NCI-H1105 treated with DMSO at 0.1 percent for 48 hours (cell line): Measurements from ENCODE around the gene CTSZ.
"Not testable (repeated sequence)": the region's sequence is repeated elsewhere in the genome, so short reads cannot be mapped to it uniquely, and the experiment has no call there.

ENCODE experiments used
- DNase-seq: peaks from one replicate; lab custom pipeline; 2025; lab: John Stamatoyannopoulos, UW

The CTSZ gene

DNA sequence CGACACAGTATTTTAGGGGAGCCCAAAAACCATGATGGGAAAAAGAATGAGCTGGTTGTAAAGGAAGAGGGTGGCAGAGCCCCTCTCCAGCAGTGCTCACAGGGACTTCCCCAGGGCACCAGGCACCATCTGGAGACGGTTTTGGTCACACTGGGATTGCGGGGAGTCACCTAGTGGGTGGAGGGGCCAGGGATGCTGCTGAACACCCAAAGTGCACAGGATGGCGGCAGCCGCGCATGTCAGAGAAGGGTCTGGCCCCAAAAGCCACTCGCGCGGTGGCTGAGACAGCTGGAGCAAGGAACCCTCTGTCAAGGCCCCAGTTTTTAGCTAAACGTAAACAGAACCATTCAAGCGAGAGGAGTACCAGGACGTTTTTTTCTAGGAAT, 10.8 kb downstream of the CTSZ start:
- DNase-seq: no peak

DNA sequence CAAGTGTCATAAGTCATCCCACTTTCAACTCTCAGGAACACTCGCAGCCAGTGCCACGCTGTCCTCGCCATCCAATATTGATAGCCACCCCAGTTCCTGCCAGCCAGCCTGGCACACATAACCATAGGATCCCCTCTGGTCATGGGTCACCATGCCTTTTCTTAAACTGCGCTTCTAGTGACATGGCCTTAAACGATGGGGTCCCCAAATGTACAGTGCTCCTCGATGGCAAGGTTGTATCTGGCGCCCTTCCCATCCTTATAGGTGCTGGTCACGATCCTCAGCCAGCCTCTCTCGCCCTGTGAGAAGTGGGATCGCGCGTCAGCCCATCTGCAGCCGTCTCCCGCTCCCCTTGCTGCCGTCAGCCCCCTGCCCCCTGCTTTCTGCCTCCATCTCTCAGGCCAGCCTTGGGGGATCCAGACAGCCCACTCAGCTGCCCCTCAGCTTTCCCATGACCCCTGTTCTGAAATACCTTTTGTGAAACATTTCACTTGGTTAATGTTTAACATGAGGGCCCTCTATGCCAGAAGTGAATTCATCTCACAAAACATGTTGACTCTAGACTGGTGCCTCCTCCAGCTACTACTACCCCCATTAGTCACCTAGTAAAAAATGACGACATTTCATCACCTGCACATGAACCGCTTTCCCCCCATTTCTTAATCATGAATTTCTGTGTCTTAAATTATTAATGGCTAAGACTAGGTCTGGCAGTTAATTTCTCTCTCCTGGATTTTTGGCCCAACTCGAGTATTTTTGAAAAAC, 11.4 kb downstream of the CTSZ start:
- no peak for DNase-seq

DNA sequence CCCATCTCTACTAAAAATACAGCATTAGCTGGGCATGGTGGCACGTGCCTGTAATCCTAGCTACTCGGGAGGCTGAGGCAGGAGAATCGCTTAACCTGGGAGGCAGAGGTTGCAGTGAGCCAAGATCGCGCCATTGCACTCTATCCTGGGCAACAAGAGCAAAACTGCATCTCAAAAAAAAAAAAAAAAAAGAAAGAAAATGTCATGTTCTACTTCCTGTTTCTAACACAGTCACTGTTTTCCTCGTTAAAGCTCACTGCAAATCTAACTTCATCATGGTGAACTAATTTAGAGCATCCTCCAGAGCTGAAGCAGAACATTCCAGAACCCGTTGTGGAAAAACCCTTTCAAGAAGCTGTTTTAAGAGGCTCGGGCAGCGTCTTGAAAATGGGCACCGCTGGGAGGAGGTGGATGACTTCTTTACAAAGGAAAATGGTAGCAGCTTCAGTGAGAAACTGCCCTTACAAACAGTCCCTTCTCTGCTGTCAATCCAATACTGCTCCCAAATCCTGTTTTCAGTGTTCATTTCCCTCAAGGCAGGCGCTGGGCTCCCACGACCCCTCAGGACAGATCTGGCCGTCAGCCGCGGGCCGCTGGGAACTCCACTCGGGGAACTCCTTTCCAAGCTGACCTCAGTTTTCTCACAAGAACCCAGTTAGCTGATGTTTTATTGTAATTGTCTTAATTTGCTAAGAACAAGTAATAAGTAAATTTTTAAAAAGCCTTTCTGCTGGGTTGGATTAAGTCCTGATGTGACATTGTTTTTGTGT, 12.5 kb downstream of the CTSZ start:
- no peak for DNase-seq

DNA sequence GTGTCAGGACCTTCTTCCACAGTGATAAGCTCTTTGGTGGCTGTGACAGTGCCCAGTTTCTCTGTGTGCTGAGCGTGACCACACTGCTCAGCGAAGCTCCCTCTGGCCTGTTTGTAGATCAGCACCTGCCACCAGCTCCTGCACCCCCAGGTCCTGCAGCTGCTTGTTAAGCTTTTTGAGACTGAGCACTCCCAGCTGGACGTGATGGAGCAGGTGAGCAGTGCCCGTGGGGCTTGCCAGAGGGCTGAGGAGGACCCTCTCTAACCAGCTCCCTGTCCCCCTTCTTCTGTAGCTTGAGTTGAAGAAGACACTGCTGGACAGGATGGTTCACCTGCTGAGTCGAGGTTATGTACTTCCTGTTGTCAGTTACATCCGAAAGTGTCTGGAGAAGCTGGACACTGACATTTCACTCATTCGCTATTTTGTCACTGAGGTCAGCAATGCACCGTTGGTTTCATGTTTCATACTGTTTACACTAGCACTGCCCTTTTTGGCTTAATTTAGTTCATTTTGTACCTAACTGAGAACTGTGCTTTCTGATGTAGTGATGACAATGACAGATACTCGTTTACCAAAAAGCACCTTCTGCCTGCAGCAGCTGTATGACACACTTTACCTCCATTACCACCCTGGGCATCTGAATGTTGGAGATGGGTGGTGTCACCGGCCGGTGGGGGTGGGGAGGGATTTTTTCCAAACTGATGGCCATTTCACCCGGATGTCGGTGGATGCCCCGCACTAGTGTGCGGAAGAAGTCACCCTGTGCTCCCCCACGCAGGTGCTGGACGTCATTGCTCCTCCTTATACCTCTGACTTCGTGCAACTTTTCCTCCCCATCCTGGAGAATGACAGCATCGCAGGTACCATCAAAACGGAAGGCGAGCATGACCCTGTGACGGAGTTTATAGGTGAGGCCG, 13.5 kb downstream of the CTSZ start:
- no peak for DNase-seq

DNA sequence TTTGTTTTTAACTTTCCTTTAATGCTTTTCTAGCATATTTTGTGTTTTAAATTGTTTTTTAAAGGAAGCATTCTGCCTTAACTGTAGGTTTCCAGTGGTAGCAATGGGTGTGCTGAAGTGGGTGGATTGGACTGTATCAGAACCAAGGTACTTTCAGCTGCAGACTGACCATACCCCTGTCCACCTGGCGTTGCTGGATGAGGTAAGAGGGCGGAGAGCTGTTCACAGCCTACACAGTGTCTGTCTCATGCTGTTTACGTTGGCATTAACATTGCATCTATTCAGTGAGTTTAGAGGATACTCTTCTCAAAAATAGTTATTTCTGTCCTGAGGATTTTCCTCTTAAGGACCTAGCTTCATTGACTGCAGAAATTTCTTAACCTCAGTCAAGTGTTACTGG, 14.1 kb downstream of the CTSZ start:
- no peak for DNase-seq

DNA sequence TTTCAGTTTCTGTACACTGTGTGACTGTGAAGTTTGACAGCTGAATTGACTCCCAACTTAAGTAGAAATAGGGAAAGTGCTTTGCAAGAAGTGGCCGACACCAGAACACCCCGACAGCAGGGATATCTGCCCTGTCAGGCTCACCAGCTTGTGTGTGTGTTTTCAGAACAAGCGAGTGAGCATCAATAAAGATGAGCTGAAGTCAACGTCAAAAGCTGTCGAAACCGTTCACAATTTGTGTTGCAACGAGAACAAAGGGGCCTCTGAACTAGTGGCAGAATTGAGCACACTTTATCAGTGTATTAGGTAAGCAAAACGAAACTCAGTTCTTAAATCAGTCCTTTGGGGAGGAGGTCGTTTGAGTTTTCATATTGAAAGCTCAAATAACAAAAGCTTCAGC, 15.3 kb downstream of the CTSZ start:
- DNase-seq: no peak

DNA sequence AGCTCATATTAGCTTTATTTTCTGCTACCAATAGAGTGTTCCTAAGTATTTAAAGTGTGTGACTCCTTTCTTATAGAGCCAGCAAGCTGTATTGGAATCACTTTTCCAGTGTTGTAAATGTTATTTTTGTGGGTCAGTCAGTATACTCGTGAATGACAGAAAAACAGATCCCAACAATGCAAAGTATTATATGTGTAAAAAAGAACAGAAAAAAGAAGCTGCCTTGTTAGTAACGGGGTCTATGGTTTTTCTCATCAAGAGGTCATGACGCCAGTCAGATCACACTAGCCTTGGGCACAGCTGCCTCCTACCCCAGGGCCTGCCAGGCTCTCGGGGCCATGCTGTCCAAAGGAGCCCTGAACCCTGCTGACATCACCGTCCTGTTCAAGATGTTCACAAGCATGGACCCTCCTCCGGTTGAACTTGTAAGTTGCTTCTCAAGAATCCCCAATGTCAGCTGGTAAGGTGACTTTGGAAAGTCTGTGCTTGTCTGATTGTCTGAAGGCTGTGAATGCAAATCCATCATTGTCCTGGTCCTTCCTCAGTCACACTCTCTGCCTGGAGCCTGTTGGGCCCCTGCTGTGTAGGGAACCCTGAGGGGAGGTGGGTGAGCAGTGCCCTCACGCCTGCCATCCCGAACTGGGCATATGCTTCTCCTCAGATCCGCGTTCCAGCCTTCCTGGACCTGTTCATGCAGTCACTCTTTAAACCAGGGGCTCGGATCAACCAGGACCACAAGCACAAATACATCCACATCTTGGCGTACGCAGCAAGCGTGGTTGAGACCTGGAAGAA, 16.2 kb downstream of the CTSZ start:
- no peak for DNase-seq

DNA sequence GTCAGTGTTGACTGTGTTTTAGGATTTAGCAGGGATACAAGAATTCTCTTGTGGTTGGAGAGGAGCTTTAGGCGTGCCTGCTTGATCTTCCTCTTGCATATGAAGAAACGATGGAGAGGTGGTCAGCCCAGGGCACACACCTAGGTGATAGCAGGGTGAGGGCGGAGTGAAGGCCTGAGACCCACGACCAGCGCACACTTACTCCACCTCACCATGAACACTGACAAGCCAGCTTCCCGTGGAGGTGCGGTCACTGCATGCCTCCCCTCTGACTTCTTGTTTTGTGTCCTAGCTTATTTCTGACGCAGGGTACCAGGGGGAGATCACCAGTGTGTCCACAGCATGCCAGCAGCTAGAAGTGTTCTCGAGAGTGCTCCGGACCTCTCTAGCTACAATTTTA, 17.9 kb downstream of the CTSZ start:
- DNase-seq: no peak

DNA sequence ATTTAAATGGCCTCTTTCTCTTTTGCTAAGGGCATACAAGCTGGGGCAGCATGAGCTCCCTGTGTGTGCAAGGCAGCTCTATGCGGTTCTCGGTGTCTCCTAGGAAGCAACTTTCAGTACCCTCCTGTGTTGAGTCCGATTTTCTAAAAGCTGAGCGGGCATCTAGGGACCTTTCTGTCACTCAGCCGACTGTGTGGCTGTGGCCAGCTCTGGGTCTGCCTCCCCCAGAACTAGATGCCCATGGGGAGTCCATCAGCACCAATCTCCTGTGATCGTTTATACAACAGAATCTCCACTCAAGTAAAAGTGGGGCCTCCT, 18.5 kb downstream of the CTSZ start:
- DNase-seq: no peak

DNA sequence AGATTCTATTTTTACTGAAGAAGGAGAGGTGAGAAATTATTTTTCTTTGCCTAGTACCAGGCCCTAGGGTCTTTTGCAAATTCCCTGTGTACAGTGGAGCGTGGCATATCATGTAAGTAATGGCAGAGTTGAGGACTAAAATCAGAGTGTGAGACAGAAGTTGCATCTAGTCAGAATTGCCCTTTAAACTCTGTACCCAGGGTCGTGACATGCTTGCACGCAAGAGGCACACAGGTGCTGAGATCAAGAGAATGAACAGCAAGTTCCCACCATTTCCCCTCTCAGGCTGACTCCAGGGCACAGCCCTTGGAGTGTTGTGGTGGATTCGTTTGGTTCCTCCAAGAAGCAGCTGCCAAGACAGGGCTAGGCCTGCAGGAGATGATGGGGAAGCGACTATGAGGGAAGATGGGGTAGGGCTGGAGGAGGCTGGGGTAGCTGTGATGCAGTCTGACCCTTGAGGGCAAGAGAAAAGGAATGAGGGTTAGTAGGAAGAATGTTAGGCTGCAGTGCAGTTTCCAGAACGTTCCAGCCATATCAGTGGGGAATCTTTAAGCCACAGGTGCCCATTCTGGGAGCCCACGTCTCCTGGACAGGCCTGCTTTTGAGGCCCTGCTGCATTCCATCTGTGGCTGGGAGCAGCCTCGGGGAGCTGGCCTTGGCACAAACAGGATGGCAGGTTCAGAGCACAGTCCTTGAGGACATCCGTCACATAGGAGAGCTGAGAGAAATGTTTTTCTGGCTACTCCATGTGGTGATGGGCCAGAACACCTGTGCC, 19.1 kb downstream of the CTSZ start:
- no peak for DNase-seq

DNA sequence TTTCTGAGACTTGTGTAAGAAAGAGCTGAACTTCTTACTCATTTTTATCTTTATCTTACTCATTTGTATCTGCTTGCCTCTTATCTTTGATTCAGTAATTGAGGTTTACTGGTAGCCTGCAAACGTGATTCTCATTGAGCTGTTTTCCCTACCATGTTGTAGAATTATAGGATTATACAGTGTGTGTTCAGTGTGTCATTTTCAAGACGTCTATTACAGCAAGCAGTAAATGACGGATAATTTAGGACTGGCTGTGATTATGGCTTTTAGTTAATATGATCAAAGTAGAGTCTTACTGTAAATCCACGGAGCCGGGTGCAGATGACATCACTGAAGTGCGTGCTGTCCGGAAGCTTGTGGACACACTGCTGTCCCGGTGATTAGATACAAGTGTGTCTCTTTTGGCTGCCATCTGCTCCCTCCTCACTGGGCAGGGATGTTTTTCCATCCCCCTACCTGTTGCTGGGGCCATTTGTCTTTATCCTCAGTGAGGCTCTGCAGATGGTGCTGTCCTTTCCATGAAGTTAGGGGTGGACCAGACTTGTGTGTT, 20.0 kb downstream of the CTSZ start:
- DNase-seq: no peak

DNA sequence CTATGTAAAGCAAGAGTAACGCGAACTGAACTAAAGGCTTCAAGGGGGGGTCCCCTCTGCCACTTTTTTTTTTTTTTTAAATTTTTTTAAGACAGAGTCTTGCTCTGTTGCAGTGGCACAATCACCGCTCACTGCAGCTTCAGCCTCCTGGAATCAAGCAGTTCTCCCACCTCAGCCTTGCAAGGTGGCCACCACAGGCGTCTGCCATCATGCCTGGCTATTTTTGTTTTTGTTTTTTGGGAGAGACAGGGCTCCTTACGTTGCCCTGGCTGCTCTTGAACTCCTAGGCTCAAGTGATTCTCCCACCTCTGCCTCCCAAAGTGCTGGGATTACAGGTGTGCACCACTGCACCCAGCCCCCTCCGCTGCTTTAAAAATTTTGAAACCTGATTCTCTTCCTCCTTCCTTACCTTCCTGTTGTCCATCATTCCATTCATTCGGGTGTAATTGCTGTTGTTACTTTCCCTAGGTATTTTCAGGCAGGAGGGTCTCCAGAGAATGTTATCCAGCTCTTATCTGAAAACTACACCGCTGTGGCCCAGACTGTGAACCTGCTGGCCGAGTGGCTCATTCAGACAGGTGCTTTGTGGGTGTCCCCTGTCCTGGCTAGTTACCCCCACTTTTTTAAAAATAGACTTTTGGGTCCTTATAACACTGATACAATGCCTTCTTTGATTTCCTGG, 20.6 kb downstream of the CTSZ start:
- no peak for DNase-seq

DNA sequence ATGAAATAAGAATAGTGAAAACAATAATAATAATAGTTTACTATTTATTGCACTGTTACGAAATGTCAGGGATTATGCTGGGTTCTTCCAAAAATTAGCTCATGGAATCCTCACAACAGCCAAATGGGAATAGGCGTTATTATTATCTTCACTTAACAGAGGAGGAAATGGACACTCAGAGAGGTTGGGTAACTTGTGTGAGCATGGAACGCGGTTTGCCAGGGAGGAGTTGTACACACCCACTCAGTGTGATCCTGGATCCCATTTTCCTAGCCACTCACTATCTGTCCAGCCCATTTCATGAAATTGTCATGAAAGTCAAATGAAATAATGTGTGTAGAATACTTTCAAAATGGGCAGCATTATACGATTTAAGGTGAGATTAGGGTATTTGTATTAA, 21.4 kb downstream of the CTSZ start:
- no peak for DNase-seq

DNA sequence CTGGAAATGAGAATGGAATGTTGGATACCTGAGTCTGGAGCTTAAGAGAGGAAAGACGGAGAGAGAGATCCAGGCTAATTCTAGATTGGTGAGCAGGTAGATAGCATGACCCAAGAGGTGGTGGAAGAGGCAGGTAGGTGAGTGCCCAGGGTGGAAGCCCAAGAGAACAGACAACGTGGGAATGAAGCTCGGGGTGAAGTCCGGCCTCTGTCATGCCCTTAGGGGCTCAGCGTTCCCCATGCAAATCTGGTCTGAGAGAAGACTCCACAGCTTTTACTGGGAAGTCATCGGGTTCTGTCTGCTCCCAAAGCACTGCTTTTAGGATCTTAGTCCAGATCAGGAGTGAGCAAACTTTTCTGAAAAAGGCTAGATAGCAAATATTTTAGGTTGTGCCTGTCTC, 22.4 kb downstream of the CTSZ start:
- no peak for DNase-seq

DNA sequence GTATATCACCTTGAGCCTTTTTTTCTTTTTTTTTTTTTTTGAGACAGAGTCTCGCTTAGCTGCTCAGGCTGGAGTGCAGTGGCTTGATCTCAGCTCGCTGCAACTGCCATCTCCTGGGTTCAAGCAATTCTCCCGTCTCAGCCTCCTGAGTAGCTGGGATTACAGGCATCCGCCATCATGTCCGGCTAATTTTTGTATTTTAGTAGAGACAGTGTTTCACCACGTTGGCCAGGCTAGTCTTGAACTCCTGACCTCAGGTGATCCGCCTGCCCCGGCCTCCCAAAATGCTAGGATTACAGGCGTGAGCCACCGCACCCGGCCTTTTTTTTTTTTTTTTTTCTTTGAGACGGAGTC, 24.0 kb downstream of the CTSZ start:
- not testable (repeated sequence) for DNase-seq

DNA sequence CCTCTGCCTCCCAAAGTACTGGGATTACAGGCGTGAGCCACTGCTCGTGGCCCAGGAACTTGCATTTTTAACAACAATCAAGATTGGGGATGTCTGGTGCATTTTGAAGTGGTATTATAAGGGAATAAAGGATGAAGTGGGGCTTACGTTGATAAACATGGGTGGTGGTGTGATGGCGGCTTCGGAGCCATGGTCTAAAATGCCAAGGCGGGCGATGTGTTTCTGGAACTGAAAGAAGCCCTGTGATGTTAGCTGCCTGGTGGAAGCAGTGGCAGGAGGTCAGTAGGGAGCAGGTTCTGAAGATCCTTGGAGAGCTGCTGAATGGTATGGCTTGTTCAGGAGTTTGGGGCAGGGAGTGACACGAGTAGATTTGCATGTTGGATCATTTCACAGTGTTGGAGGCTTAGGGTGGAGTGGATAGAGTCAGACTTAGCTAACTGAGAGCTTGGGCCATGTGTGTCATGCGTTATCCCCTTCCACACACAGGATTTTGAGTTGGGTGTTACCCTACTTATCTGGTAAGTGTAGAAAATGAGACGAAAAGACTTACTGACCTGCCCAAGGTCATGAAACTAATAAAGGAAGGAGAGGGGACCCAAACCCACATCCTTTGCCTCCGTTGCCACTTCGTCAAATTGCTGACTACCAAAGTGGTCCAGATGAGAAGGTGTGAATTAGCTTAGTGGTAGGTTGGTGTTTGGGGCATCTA, 24.5 kb downstream of the CTSZ start:
- DNase-seq: no peak

DNA sequence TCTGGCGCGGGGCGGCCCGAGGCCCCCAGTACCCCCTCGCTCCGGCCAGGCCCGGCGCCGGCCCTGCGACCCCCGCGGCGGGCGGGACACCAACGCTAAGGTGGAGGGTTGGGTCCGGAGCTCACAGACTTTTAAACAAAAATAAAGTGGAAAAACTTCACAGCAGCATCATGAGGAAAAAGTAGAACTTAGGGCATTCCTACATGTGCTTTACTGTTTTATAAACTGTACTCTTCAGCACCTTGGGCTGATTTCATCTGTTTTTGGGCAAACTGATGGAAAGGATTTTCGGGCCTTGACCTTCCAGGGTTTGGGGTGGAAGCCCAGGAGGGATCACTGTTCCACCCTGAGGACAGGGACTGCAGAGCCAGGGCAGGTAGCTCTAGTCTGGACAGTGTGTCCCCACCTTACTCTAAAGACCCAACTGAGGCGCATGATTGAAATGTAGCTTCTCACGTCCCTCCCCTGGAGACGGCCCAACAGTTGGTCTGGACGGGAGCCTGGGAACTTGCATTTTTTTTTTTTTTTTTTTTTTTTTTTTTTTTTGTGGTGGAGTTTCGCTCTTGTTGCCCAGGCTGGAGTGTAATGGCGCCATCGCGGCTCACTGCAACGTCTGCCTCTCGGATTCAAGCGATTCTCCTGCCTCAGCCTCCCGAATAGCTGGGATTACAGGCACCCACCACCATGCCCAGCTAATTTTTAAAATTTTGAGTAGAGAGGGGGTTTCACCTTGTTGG, 25.3 kb downstream of the CTSZ start:
- no peak for DNase-seq

DNA sequence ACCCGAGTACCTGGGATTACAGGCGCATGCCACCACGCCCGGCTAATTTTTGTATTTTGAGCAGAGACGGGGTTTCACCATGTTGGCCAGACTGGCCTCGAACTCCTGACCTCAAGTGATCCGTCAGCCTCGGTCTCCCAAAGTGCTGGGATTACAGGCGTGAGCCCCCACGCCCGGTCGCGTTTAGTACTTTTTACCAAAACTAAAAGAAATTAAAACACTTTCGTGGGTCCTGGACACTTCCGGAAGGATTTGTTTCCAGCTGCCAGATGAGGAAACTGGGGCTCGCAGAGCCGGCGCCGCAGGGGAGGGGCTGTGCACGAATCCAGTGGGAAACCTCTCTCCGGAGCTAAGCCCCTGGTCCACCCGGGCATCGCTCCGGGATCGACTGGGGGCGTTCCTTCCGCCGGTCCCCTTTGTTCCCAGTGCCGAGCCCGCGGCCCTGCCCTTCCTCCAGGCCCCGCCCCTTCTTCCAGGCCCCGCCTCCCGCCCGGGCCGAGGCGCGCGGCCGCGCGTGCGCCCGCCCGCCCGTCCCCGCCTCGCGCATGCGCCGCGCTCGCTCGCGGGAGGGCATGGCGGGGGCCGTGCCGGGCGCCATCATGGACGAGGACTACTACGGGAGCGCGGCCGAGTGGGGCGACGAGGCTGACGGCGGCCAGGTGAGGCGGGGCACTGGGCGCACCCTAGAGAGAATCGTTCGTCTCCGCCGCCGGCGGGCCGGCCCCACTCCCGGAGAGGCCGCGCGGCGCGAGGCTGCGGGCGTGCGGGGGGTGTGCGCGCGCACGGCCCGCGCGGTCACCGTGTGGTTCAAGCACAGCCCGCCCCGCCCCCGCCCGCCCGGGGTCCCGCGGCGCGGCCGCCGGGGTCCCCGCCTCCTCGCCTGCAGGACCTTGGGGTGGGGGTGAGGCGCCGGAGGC, 26.1 kb downstream of the CTSZ start, which contains the start of gene NELFCD:
NELFCD (plus strand) TSS at position 546 of the 917 bp plus-strand sequence; CDS start at position 600, 54 bp downstream.
- DNase-seq: peak; percentile 81
